Measurements from ENCODE around the gene SIRT2.
"Not testable (repeated sequence)": the region's sequence is repeated elsewhere in the genome, so short reads cannot be mapped to it uniquely, and the experiment has no call there.

- not testable (repeated sequence) for TF ChIP-seq CTCF (conservative IDR thresholded peaks at IDR 0.05; ENCODE audit: low read length); EZH2phosphoT487 (IDR thresholded peaks at IDR 0.05; ENCODE audit: borderline replicate concordance, low read depth, low read length)
Observed at GRCh38 chr19:38859631-38860204, 39.7 kb downstream of the SIRT2 start.
